Measurements from ENCODE around the gene MCRS1.
"Not testable (repeated sequence)": the region's sequence is repeated elsewhere in the genome, so short reads cannot be mapped to it uniquely, and the experiment has no call there.

The MCRS1 gene

DNA sequence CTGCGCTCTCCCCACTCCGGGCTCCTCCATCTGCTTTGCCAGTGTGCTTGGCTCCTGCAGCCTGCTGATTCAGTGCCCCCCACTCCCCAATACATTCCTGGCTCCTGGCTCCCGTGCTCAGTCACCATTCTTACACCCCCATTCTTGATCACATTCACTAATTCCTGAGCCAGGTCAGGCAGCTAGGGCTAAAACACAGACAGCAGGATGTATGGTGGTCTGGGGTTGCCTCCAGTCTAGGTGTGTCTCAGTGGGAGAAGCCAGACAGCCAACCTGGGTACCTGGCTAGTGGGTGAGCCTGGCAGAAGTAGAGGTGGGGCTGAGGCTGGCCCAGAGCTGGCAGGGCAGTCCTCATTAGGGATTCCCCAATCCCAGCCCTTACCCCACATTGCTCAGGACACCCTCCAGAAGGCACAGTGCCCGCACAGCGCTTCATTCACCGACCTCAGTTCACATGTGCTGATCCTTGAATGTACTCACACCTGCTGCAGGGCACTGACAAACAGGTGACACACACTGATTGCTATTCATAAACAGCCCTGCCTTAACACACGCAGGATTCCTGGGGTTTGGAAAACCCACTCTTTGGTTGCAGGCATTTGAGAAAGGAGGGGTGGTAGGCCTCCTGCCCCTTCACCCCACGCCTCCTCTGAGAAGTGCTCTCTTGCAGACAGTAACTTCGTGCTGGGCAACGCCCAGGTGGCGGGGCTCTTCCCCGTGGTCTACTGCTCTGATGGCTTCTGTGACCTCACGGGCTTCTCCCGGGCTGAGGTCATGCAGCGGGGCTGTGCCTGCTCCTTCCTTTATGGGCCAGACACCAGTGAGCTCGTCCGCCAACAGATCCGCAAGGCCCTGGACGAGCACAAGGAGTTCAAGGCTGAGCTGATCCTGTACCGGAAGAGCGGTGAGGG, 27.5 kb downstream of the MCRS1 start:
- no peak for DNase-seq

DNA sequence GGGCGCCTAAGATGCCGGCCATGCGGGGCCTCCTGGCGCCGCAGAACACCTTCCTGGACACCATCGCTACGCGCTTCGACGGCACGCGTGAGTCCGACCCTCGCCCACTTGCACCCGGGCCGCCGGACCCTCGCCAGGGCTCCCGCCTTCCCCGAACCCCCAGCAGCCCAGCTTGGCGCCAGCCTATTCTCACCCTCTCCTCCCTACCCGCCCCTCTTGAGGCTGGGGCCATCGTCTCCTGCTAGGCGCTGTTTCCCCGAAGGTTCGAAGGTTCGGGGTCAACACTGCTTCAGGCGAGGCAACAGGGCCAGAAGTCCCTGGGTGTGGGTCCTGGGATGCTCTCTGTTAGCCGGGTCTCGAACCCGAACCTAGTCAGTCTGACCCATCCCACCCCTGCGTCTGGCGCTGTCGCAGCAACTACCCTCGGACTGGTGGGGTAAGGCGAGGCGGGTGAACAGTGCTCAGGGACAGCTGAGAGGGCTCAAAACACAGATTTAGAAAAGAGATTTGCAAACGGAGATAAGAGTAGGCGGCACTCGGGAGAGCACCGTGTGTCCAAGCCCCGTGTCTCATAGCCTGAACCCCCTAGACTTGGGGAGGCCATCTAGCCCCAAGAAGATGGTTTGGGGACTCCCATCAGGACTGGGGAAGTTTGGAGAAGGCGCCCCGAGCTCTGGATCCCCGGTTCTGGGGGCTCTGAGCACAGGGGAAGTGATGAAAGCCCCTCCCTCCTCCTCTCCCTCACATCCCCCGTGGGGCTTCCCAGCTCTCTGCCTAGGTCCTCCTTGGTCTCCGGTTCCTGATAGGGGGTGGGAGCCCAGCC, 28.3 kb downstream of the MCRS1 start:
- DNase-seq, result no peak

DNA sequence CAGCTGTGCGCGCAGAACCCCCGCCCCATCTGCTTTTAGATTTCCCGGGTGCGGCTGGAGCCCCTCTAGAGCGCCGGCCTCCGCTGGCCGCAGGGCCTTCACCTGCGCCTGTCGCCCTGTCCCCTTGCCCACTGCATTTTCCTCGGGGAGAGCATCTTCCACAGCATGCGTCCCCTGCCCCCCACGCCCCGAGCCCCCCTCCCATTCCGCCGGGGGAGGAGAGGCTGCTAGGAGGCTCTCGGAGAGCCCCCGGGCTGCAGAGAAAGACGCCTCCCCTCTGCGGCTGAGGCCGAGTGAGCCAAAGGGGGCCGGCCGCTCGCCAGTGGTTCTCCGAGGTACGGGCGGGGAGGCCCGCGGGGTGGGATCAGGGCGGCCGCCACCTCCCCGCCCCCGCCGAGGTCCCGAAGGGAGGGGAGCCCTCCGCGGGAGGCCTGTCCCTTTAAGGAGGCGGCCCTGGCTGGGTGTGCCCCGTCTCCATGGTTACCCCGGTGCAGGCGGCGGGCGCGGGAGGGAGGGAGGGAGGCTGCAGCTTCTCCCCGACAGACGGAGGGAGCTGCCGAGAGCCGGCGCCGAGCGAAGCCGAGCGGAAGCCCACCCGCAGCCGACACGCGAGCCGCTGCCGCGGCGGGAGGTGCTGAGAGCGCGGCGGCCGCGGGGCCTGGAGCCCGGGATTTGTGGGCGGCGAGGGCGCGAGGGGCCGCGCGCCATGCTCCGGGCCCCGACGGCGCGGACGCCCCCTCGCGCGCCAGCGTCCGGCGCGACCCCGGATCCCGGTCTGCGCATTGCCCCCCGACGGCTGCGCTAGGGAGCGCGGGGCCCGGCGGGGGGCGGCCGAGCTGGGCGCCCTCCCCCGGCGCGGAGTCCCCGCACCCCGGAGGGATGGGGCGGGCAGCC, 29.2 kb downstream of the MCRS1 start, which contains the start of gene KCNH3:
Gene KCNH3 (plus strand): TSS at position 521 of the 894 bp plus-strand sequence. CDS start 387 bp downstream, outside the sequence.
- peak; percentile 74 for DNase-seq

DNA sequence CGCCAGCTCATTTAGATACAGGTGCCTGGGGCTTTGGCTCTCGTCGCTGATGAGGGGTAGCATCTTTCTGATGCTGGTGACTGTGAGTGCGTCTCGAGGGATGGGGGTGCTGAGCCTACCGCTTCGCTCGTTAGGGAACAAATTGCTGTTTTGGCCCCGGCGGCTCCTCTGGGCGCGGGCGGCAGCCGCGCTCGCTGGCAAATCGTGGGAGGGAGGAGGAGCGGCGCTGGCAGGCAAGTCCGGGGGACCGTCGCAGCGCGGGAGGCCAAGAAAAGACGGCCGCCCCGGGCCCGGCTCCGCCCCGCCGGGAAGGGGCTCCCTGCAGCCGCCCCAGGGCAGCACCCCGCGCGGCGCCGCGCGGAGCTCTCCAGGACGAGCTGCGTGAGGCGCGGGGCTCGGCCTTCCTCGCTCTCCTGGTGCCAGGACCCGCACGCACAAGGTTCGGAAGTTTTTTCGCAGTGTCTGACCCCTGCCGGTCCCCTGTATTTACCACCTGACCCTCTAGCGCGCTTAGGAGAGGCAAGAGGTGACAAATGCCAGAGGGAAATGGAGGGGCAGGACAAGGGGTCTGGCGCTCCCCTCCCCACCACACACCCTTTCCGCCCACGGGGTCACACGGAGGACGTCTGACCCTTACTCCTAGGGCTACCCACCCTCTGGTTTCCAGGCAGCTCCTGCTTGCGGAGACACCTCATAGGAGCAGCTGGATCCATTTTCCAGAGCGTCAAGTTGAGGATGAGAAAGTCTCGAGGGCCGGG, 30.0 kb downstream of the MCRS1 start:
- no peak for DNase-seq

DNA sequence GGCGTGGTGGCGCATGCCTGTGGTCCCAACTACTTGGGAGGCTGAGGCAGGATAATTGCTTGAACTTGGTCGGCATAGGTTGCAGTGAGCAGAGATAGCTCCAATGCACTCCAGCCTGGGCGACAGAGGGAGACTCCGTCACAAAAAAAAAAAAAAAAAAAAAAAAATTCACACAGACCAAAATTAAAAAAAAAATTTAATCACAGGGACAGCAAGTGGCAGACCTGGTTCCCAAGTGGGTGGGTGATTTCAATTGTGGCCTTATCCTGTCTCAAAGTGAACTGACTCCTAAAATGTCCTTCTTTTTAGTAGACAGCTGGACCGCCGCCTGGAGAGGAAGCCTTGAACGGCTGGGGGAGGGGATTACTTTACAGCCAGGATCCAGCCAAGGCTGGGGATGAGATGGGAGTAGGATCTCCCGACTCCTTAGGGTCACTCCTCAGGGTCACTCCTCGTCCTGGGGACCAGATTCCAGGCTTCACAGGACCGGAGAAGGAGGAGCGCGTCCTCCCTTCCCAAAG, 30.7 kb downstream of the MCRS1 start:
- no peak for DNase-seq

DNA sequence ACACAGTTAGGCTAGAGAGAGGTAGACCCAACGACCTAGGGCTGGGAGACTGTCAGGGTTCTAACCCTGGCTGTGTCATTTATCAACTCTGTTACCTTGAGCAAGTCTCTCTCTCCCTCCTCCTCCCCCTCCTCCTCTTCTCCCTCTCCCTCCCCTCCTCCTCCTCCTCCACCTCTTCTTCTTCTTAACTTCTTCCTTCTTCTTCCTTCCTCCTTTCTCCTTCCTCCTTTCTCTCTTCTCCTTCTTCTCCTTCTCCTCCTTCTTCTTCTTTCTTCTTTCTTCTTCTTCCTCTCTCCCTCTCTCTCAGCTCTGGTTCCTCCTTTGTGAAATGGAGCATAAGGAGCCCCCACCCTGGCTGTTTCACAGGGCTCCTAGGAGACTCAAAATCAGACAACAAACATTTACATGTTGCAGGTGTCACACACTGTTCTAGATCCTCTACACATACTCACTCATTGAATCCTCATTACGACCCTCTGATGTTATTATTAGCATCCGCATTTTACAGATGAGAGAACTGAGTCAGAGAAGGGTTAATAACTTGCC, 31.3 kb downstream of the MCRS1 start:
- no peak for DNase-seq

DNA sequence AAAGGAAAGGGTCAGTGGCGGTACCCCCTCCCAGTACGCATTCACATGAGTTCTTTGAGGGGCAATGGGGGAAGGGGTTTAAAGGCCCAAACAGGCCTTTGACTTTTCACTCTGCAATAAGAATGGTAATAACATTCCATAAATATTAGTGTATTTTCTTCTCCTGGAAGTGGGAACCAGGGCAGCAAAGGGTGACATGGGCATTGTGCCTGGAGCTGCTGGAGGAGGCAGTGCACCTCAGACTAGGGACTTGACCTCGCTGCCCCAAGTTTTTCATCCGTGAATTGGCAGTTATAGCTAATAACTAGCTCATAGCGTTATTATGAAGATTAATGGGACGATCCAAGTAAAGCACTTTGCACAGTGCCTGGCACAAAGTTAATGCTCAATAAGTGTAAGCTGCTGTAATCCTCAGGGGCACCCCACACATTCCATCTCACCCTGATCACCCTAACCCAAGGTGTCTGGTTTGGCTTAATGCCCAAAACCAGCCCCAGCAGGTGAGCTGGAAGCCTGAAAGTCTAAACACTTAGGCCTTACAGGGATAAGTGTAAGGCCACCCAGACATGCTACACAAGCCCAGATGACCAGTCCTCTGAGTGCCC, 31.9 kb downstream of the MCRS1 start:
- DNase-seq, result peak; percentile 23

DNA sequence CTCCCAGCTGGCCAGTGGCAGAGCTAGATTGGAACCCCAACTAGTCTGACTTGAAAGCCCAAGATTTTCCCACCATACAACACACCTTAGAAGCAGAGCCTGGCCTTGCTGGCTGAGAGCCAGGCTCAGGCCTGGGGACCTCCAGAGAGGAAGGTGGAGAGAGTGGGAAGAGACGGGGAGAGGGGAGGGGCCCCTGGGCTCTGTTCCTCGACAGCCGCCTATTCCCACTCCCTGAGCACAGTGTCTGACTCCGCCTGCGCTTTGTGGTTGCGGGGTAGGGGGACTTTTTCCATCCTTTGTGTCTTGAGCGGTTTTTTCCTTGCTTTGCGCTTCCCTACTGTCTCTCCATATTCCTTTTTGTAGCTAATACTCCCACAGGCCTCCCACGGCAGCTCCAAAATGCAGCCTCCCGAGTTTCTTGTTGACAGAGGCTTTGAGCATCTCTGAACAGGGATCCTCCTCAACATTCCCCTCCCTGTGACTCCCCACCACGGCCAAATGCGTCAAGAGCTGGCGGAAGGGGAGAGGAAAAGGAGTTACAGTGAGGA, 33.1 kb downstream of the MCRS1 start:
- no peak for DNase-seq

DNA sequence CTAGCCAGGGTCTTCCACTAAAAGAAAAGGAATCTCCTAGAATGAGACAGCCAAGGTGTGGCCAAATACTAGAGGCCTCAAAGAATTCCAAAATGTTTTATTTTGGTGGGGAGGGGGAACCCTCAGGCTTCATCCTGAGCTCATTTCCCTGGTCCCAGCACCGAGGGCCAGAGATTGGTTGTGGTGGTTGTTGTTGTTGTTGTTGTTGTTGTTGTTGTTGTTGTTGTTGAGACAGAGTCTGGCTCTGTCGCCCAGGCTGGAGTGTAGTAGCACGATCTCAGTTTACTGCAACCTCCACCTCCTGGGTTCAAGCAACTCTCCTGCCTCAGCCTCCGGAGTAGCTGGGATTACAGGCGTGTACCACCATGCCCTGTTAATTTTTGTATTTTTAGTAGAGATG, 33.8 kb downstream of the MCRS1 start:
- not testable (repeated sequence) for DNase-seq

DNA sequence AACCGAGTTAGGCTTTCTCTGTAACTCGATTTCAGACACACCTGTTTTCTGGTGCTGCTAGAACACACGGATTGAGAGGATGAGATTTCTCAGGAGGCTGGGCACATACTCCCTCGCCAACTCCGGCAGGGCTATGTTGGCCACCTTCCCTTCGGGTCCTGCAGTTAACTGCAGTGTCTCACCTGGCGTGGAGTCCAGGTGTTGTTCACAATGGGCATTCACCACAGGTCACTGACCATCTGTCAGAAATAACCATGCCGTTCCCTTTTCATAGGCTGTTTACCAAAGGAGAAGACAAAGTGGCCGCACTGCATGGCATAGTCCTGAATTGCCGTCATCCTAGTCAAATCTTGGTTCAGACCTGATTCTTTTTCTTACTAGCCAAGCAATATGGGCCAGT, 34.6 kb downstream of the MCRS1 start:
- DNase-seq, result no peak

DNA sequence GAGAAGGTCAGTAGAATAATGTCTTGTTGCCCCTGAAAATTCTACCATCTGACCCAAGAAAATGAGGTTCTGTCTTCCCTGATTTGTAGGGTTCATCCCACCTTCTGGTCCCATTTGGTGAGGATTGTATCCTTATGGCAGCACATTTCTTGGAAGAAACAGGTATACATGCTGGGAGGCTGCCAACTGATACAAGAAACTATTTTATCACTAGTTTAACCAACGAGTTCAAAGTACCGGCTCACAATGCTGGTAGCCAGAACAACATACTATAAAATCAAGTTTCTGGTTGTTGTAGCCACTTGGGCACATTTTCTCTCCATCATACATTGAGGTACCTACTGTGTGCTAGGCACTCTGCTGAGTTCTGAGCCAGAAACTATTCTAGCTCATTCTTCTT, 36.2 kb downstream of the MCRS1 start:
- DNase-seq, result no peak

DNA sequence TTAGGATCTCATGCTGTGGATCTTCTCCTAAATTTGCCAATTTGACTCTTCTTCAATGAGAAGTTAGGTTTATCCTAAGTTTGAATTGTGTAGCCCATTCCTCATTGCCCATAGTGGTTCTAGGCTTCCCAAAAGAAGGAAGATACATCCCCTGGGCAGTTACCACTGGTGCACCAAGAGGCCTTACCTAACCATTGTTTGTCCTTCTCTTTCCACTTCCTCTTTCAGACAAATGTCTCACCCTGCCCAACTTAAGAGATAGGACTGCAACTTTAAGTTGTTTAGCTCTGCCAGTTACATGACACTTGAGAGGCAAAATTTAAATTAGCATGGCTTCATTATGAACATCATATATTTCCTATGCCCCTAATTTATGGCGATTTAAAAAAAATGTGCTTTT, 38.5 kb downstream of the MCRS1 start:
- no peak for DNase-seq

DNA sequence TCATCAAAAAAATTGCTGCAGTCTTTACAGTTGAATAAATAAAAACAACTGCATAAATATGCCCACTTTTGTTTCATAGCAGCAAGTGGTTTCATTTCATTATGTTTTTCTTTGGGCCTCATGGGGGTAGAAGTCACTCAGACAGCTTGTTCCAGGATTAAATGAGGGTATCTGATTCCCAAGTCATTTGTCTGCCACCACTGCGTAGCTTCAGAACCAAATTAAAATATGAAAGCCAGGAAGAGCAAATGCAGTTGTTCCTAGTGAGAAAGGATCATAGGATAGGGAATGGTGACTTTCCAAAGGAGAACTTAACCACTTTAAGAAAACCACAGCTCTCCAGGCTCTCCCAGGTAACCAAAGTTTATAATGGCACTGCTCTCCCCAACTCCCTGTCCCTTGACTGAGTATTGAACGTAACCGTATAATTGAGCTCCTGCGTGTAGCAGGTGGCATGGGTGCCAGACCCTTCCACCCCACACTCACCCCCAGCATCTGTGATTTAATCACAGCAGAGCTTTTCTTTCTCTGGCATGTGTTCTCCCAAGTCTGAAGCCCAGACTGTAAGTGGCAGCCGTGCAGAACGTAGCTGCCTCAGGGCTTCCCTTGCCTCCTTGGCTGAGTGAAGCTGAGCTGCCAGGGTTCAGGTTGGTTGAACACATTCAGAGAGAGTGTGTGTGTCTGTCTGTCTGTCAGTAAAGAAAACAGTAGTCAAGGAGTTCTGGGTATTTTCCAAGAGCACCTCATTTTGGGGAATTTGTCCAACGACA, 40.4 kb downstream of the MCRS1 start:
- no peak for DNase-seq

DNA sequence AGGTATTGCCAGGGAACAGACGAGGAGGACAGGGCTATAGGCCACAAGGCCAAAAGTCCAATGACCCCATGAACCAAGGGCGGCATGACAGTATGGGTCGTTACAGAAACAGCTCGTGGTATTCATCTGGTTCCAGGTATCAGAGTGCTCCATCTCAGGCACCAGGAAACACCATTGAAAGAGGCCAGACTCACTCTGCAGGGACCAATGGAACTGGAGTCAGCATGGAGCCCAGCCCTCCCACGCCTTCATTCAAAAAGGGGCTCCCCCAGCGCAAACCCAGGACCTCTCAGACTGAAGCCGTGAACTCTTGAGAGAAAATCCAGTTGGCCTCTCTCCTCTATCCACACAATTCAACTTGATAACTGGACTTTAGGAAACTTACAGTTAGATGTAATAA, 42.0 kb downstream of the MCRS1 start:
- no peak for DNase-seq

DNA sequence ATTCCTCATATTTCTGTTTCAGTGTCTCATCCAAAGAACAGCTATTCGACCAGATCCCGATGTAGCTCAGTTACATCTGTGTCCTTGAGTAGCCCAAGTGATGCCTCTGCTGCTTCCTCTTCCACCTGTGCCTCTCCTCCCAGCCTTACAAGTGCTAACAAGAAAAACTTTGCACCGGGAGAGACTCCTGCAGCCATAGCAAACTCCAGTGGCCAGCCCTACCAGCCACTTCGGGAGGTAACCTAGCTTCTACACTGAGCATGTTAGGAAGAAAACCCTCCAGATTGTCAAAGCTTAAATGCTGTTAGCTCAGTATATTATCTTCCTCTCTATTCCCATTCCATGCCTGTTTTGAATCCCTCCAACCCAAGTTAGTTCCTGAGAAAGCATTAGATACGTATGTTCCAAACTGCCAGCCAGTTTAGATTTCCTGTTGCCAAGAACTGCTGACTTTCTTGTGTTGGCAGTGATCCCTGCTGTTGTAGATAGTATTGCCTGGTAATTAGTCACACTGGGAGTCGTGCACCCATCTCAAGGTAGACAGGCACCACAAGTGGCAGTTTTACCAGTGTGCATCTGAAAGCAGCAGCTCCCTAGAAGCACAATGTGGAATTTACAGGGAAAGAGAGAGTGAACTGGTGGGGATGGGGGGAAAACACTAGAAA, 43.1 kb downstream of the MCRS1 start:
- no peak for DNase-seq

DNA sequence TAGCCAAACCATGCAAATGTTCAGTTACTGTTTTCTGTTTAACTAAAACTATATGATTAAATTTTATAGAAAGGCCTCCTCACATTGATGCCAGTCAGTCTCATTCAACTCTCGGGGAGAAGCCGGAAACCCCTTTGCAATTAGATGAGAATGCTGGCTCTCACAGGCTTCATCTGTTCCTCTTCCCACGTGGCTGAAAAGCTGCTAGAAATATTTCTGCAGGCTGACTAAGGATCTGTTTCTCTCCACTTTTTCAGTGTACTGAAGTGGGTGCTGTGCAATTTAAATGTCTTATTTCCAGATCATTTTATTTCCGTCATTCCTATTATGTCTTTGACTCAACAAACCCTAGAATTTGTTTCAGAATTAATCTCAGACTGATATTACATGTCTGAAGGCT, 46.6 kb downstream of the MCRS1 start:
- DNase-seq, result no peak

DNA sequence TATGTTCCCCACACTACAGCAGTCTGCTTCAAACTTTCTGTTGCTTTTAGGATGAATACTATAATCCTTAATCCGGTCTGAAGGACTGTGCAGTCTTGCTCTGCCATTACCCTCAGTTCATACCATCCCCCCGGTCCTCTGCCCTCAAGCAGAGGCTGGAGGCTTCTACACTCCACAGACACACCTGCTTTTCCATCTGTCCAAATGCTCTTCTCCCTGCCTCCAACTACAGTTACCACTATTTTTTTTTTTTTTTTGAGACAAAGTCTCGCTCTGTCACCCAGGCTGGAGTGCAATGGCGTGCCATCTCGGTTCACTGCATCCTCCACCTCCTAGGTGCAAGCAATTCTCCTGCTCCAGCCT, 48.4 kb downstream of the MCRS1 start:
- no peak for DNase-seq

DNA sequence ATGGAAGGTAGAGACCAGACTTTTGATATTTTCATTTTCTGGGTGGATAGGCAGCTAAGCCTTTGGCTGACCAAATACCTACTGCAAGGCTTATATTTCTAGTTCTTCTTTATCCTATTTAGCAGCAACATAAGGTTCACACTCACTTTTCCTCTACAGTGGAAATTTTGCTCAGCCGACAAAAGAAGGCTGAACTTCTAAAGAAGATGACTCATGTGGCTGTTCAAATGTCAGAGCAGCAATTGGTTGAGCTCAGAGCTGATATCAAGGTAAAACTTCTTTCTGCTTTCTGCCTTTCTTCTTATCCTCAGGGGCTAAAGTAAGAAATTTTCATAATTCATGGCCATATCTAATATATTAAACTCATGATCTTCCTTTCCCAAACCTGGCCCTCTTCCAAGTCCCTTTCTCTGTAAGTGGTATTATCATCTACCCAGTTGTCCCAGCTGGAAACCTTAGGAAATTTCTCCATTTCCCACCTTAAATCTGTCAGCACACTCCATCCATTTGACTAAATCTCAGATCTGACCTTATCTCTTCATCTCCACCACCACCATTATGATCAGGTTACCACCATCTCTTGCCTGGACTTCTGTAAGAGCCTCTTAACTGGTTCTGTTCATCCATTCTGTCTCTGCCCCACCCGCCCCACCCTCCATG, 48.9 kb downstream of the MCRS1 start:
- DNase-seq, result no peak

DNA sequence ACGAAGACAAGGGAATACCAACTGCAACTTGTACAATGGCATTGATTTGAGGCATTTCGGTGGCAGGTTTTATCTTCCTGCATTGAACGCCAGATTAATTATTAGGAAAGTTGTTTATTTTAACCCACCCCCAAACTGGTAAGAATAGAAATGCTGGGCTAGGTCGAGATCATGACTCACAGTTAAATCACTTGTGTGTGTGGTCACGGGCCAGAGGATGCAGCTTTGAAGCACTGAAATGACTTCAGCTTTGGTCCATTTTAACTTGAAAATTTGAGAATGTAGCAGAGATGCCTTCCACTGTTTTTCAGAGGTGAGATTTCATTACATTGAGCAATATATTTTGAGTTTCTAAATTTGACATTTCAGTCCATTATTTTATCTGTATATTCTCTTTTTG, 52.7 kb downstream of the MCRS1 start:
- DNase-seq, result peak; percentile 81

All from fibroblast of skin of back (primary cell).